Glutamatergic neuron (in vitro differentiated cells): ENCODE data around the gene SYNGAP1. TPM values are rescaled to one million over a fixed set of nuclear protein-coding genes. Genes with fewer than 3 reads are reported as not detected.
A peak's percentile ranks its signal among the peaks of the same experiment; 100 is the strongest.

Experiments
- DNase-seq: peaks from one replicate; pipeline ENCODE4 v3.0.0; 2022
- H3K27ac Mint-ChIP-seq: one replicate; pipeline ENCODE4 v1.8.0; 2020; ENCODE audit warnings: mild to moderate bottlenecking, mixed read lengths, inconsistent platforms; ENCODE audit not compliant: unreplicated experiment
- H3K27me3 Mint-ChIP-seq: one replicate; pipeline ENCODE4 v1.8.0; 2020; ENCODE audit warnings: mild to moderate bottlenecking, moderate library complexity, mixed read lengths, inconsistent platforms; ENCODE audit not compliant: unreplicated experiment
- H3K36me3 Mint-ChIP-seq: one replicate; pipeline ENCODE4 v1.8.0; 2020; ENCODE audit warnings: mild to moderate bottlenecking, mixed read lengths, inconsistent platforms; ENCODE audit not compliant: unreplicated experiment
- H3K4me1 Mint-ChIP-seq: one replicate; pipeline ENCODE4 v1.8.0; 2020; ENCODE audit warnings: mild to moderate bottlenecking, low read depth, mixed read lengths, inconsistent platforms; ENCODE audit not compliant: unreplicated experiment
- H3K4me3 Mint-ChIP-seq: one replicate; pipeline ENCODE4 v1.8.0; 2020; ENCODE audit warnings: mild to moderate bottlenecking, mixed read lengths, inconsistent platforms; ENCODE audit not compliant: unreplicated experiment
- H3K9me3 Mint-ChIP-seq: one replicate; pipeline ENCODE4 v1.8.0; 2020; ENCODE audit warnings: mild to moderate bottlenecking, moderate library complexity, mixed read lengths, inconsistent platforms; ENCODE audit not compliant: unreplicated experiment
- CTCF ChIP-seq: fragments of 200-600 bp; sonication (generic); IDR thresholded peaks from one replicate; pipeline ENCODE4 v1.5.0; 2021; ENCODE audit not compliant: partially characterized antibody, unreplicated experiment
- total RNA-seq: library from RNA; stranded (reverse); fragmentation: NEBNext Ultra II Directional; extraction: Animal tissue kit (Norgen Biotek cat#: 25700); gene quantifications from one replicate; pipeline ENCODE4 v1.2.1, GENCODE V29; 2021; ENCODE audit not compliant: unreplicated experiment

The SYNGAP1 gene
- total RNA-seq, 1 donor from 2014 or later: 75.1 TPM

DNA sequence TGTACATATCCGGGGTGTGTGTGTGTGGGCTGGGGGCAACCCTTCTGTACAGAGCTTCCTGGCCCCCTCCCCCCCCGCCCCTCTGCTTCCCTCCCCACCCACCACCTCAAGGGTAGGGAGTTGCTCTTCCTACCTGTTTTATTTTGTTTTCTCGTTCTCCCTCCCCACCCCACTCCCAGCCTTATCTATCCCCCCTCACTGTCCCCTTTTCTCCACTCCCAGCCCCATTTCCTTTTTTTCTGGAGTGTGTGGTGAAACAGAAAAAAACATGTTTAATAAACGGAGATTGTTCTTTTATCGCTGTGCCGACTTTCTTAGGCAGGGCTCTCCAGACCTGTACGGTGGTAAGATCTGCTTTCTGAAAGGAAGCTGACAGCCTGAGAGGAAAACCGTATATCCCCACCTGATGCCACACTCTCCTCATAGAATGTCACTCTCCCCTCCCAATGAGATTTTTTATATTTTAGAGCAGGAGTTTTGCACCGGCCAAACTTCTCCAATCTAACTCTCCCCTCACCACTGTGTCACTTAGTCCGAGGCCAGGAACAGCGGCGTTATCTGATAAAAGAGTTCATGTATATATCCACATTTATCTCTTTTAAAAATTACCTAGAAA is 33.6 kb downstream of the SYNGAP1 start:
- TF ChIP-seq CTCF: no peak
- no peak for DNase-seq
- Mint-ChIP-seq H3K9me3 (peaks cover 7% of the 10 kb centered on the region), H3K4me3 (peak overlapping the region; percentile 89), H3K27ac (peak overlapping the region; percentile 78), H3K36me3 (peaks cover 6% of the 10 kb centered on the region), H3K4me1 (peaks cover 7% of the 10 kb centered on the region), H3K27me3 (peaks cover 6% of the 10 kb centered on the region)

- no peak for TF ChIP-seq CTCF
- Mint-ChIP-seq H3K36me3 (peaks cover 6% of the 10 kb centered on the region), H3K27me3 (peaks cover 6% of the 10 kb centered on the region)
Measured at GRCh38 chr6:33454009-33454946, 34.4 kb downstream of the SYNGAP1 start, which contains the start of gene ZBTB9. Gene ZBTB9 (plus strand): TSS chr6:33454576. CDS start chr6:33455101, 525 bp downstream.

DNA sequence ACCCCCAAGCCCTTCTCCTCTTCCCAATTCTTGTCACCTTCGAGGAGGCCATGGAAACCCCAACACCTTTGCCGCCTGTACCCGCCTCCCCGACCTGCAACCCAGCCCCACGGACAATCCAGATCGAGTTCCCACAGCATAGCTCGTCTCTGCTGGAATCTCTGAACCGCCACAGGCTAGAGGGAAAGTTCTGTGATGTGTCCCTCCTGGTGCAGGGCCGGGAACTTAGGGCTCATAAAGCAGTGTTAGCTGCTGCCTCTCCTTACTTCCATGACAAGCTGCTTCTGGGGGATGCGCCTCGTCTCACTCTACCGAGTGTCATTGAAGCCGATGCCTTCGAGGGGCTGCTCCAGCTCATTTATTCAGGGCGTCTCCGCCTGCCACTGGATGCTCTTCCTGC is 35.2 kb downstream of the SYNGAP1 start:
- TF ChIP-seq CTCF: no peak
- peaks cover 6% of the 10 kb centered on the region for H3K36me3 Mint-ChIP-seq
- H3K9me3 Mint-ChIP-seq: peaks cover 7% of the 10 kb centered on the region
- H3K27me3 Mint-ChIP-seq: peaks cover 6% of the 10 kb centered on the region
- H3K4me3 Mint-ChIP-seq: peak overlapping the region; percentile 89
- no peak for DNase-seq
- peaks cover 7% of the 10 kb centered on the region for H3K4me1 Mint-ChIP-seq
- no peak overlapping the region for H3K27ac Mint-ChIP-seq

More at GRCh38 chr6:33454009-33454946, 34.4 kb downstream of the SYNGAP1 start, which contains the start of gene ZBTB9:
- DNase-seq: peak; percentile 94
- Mint-ChIP-seq H3K9me3 (peaks cover 7% of the 10 kb centered on the region), H3K4me3 (peak within 1 kb of the TSS; percentile 89), H3K4me1 (peaks cover 7% of the 10 kb centered on the region), H3K27ac (peak within 1 kb of the TSS; percentile 78)

DNA sequence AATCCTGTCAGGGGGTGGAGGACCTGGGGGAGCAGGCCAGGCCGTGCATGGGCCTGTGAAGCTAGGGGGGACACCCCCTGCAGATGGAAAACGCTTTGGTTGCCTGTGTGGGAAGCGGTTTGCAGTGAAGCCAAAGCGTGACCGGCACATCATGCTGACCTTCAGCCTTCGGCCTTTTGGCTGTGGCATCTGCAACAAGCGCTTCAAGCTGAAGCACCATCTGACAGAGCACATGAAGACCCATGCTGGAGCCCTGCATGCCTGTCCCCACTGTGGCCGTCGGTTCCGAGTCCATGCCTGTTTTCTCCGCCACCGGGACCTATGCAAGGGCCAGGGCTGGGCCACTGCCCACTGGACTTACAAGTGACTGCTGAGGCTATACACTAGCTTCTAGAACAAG is 36.3 kb downstream of the SYNGAP1 start:
- H3K4me1 Mint-ChIP-seq: peaks cover 7% of the 10 kb centered on the region
- no peak for TF ChIP-seq CTCF
- no peak overlapping the region for H3K4me3 Mint-ChIP-seq
- peaks cover 6% of the 10 kb centered on the region for H3K27me3 Mint-ChIP-seq
- H3K36me3 Mint-ChIP-seq: peaks cover 6% of the 10 kb centered on the region
- H3K27ac Mint-ChIP-seq: no peak overlapping the region
- no peak for DNase-seq
- H3K9me3 Mint-ChIP-seq: peaks cover 7% of the 10 kb centered on the region

DNA sequence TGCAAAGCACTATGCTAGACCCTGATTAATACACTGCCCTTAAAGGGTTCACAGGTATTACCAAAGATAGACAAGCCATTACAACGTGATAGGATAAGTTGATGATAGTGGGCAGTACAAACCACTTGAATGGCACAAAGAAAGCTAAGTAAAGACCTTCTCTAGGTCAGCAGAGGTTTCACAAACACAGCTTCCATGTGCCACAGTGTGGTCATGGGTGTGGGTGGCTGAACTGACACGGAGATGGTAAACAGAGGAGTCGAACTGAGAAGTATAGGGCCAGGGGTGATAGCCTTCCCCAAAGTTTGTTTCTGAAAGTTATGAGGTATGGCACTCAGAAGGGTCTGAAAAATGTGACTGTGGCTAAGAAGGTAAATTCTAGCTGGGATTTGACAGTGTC is 38.8 kb downstream of the SYNGAP1 start:
- Mint-ChIP-seq H3K36me3 (peaks cover 6% of the 10 kb centered on the region), H3K4me1 (peaks cover 4% of the 10 kb centered on the region), H3K27me3 (peaks cover 7% of the 10 kb centered on the region), H3K27ac (no peak overlapping the region), H3K9me3 (peaks cover 5% of the 10 kb centered on the region), H3K4me3 (no peak overlapping the region)
- no peak for DNase-seq
- no peak for TF ChIP-seq CTCF
